ENCODE data around the gene EFL1.

The EFL1 gene

GRCh38 chr15:82132742-82133141, 129.8 kb downstream of the EFL1 start:
- TF ChIP-seq, protein P1, sequence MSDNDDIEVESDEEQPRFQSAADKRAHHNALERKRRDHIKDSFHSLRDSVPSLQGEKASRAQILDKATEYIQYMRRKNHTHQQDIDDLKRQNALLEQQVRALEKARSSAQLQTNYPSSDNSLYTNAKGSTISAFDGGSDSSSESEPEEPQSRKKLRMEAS (IDR thresholded peaks at IDR 0.05), result no peak
- TF ChIP-seq TAF1 (IDR thresholded peaks at IDR 0.05; ENCODE audit: low read depth) (no peak), TEAD4 (IDR thresholded peaks at IDR 0.05) (no peak), YY1 (IDR thresholded peaks at IDR 0.05; ENCODE audit: low read depth) (no peak)

GRCh38 chr15:82132096-82132495, 130.4 kb downstream of the EFL1 start:
- TF ChIP-seq CREB1 (IDR thresholded peaks at IDR 0.05; ENCODE audit: low read depth) (no peak), YY1 (IDR thresholded peaks at IDR 0.05; ENCODE audit: low read depth) (no peak), FOXM1 (IDR thresholded peaks at IDR 0.05; ENCODE audit: borderline replicate concordance, low read depth) (no peak), EGR1 (IDR thresholded peaks at IDR 0.05) (no peak), EP300 (IDR thresholded peaks at IDR 0.05; ENCODE audit: borderline replicate concordance) (no peak), CEBPB (IDR thresholded peaks at IDR 0.05) (no peak), TAF1 (IDR thresholded peaks at IDR 0.05; ENCODE audit: low read depth) (no peak), NFIC (IDR thresholded peaks at IDR 0.05) (no peak), RAD21 (IDR thresholded peaks at IDR 0.05; ENCODE audit: low read depth) (no peak), ZBTB7A (IDR thresholded peaks at IDR 0.05; ENCODE audit: low read depth) (no peak), TEAD4 (IDR thresholded peaks at IDR 0.05) (no peak), USF1 (IDR thresholded peaks at IDR 0.05) (no peak), TCF12 (IDR thresholded peaks at IDR 0.05; ENCODE audit: low read depth) (no peak)
- TF ChIP-seq, protein P2, sequence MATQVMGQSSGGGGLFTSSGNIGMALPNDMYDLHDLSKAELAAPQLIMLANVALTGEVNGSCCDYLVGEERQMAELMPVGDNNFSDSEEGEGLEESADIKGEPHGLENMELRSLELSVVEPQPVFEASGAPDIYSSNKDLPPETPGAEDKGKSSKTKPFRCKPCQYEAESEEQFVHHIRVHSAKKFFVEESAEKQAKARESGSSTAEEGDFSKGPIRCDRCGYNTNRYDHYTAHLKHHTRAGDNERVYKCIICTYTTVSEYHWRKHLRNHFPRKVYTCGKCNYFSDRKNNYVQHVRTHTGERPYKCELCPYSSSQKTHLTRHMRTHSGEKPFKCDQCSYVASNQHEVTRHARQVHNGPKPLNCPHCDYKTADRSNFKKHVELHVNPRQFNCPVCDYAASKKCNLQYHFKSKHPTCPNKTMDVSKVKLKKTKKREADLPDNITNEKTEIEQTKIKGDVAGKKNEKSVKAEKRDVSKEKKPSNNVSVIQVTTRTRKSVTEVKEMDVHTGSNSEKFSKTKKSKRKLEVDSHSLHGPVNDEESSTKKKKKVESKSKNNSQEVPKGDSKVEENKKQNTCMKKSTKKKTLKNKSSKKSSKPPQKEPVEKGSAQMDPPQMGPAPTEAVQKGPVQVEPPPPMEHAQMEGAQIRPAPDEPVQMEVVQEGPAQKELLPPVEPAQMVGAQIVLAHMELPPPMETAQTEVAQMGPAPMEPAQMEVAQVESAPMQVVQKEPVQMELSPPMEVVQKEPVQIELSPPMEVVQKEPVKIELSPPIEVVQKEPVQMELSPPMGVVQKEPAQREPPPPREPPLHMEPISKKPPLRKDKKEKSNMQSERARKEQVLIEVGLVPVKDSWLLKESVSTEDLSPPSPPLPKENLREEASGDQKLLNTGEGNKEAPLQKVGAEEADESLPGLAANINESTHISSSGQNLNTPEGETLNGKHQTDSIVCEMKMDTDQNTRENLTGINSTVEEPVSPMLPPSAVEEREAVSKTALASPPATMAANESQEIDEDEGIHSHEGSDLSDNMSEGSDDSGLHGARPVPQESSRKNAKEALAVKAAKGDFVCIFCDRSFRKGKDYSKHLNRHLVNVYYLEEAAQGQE (IDR thresholded peaks at IDR 0.05; ENCODE audit: low read depth), result no peak
- TF ChIP-seq, protein P1 (IDR thresholded peaks at IDR 0.05), result no peak

DNA sequence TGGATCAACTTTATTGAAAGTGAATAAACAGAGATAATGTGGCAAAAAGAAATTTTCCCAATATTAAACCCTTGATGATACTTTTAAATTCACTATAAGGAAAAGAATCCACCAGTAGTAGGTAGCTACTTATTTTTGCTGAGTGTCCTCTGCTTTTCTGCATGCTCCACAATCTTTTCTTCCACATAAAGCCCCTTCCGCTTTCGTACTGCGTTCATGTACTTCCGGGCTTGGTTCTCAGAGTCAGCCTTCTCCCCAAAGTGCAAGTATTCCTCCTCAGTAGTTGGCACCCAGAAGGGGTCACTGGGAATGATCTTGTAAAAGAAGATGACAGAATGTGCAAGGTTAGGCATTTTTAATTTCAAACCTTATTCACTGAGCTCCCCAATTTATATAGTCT, 132.3 kb downstream of the EFL1 start:
- TF ChIP-seq TCF12 (IDR thresholded peaks at IDR 0.05; ENCODE audit: low read depth), result no peak
- no peak for TF ChIP-seq CREB1 (IDR thresholded peaks at IDR 0.05; ENCODE audit: low read depth)
- TF ChIP-seq YY1 (IDR thresholded peaks at IDR 0.05; ENCODE audit: low read depth), result no peak
- no peak for TF ChIP-seq EP300 (IDR thresholded peaks at IDR 0.05; ENCODE audit: borderline replicate concordance)
- TF ChIP-seq NFIC (IDR thresholded peaks at IDR 0.05), result no peak
- no peak for TF ChIP-seq ZBTB7A (IDR thresholded peaks at IDR 0.05; ENCODE audit: low read depth)
- TF ChIP-seq CEBPB (IDR thresholded peaks at IDR 0.05), result no peak
- no peak for TF ChIP-seq RAD21 (IDR thresholded peaks at IDR 0.05; ENCODE audit: low read depth)
- no peak for TF ChIP-seq EGR1 (IDR thresholded peaks at IDR 0.05)
- no peak for TF ChIP-seq TEAD4 (IDR thresholded peaks at IDR 0.05)
- no peak for TF ChIP-seq USF1 (IDR thresholded peaks at IDR 0.05)
- TF ChIP-seq, protein P1 (IDR thresholded peaks at IDR 0.05), result no peak
- TF ChIP-seq TAF1 (IDR thresholded peaks at IDR 0.05; ENCODE audit: low read depth), result no peak
- TF ChIP-seq FOXM1 (IDR thresholded peaks at IDR 0.05; ENCODE audit: borderline replicate concordance, low read depth), result no peak
- TF ChIP-seq, protein P2 (IDR thresholded peaks at IDR 0.05; ENCODE audit: low read depth), result no peak

DNA sequence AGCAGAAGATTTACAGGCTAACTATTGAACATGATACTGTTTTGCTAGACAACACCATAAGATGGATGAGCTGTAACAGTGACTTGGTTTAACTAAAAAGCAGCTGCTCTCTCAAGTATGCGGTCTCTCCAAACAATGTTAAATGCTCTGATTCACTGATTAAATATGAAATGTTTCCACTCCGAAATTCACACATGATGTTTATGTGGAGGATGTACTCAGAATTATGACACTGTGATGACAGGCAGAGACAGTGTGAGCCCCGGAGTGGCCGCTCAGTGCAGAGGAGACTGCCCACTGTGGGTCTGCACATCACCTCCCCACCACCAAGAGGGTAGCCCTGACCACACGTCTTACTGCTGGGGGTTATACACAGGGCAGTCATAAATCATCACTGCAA, 132.8 kb downstream of the EFL1 start:
- TF ChIP-seq RAD21 (IDR thresholded peaks at IDR 0.05; ENCODE audit: low read depth), result no peak
- TF ChIP-seq, protein P2 (IDR thresholded peaks at IDR 0.05; ENCODE audit: low read depth), result no peak
- no peak for TF ChIP-seq CEBPB (IDR thresholded peaks at IDR 0.05)
- TF ChIP-seq FOXM1 (IDR thresholded peaks at IDR 0.05; ENCODE audit: borderline replicate concordance, low read depth), result no peak
- no peak for TF ChIP-seq EP300 (IDR thresholded peaks at IDR 0.05; ENCODE audit: borderline replicate concordance)
- TF ChIP-seq, protein P1 (IDR thresholded peaks at IDR 0.05), result no peak
- TF ChIP-seq ZBTB7A (IDR thresholded peaks at IDR 0.05; ENCODE audit: low read depth), result no peak
- TF ChIP-seq YY1 (IDR thresholded peaks at IDR 0.05; ENCODE audit: low read depth), result no peak
- TF ChIP-seq EGR1 (IDR thresholded peaks at IDR 0.05), result no peak
- TF ChIP-seq TCF12 (IDR thresholded peaks at IDR 0.05; ENCODE audit: low read depth), result no peak
- no peak for TF ChIP-seq TEAD4 (IDR thresholded peaks at IDR 0.05)
- TF ChIP-seq NFIC (IDR thresholded peaks at IDR 0.05), result no peak
- TF ChIP-seq CREB1 (IDR thresholded peaks at IDR 0.05; ENCODE audit: low read depth), result no peak

Data from Ishikawa (cell line).